GM06990 (cell line): ENCODE measurements around the gene PEX6.

ENCODE experiments used
- DNase-seq: peaks from one replicate; pipeline ENCODE4 v3.0.0-alpha.2; 2011; ENCODE audit not compliant: insufficient read length; ENCODE audit errors: extremely low read depth
- H3K27me3 ChIP-seq: replicated peaks from 2 replicates; pipeline ENCODE4 v1.6.0; 2011; ENCODE audit warnings: low read length; ENCODE audit not compliant: control insufficient read depth, insufficient read depth
- H3K36me3 ChIP-seq: 2 replicates; pipeline ENCODE4 v1.5.1; 2011; ENCODE audit warnings: low read length; ENCODE audit not compliant: control insufficient read depth, insufficient read depth
- H3K4me3 ChIP-seq: replicated peaks from 2 replicates; pipeline ENCODE4 v1.5.1; 2011; ENCODE audit warnings: low read depth, mild to moderate bottlenecking, control low read depth, low read length
- TF ChIP-seq, protein P1 (sequence below): IDR thresholded peaks from 2 replicates; pipeline ENCODE4 v1.5.1; 2011; ENCODE audit warnings: low read length, control low read depth, mild to moderate bottlenecking, inconsistent platforms; ENCODE audit not compliant: insufficient read depth, poor library complexity, severe bottlenecking

Gene PEX6

DNA sequence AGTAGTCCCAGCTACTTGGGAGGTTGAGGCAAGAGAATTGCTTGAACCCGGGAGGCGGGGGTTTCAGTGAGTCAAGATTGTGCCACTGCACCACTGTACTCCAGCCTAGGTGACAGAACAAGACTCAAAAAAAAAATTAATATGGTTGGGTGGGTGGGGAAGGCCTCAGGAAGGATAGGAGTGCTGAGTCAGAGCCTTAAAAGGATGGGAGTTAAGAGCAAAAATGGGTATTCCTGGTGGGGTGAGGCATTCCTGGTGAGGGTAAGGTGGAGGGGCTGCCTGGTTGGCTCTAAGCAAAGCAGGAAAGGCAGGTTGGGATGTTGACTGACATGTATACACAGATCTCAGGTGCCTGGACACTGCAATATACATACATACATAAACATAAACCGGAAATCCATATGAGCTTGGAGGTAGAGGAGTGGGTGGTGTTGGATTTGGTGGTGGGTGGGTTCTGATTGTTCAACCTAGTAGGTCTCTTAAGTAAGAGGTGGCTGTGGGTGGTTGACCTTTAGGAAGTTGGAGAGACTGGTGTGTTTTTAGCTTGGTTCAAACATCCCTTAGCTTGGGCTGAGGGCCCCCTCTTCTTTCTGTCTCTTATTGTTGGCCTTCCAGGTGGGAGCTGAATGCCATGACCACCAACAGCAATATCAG is 41.2 kb upstream of the PEX6 start:
- Histone ChIP-seq H3K36me3 (peaks cover 15% of the 10 kb centered on the region), H3K4me3 (no peak overlapping the region), H3K27me3 (no peaks in the 10 kb centered on the region)
- TF ChIP-seq, protein P1, sequence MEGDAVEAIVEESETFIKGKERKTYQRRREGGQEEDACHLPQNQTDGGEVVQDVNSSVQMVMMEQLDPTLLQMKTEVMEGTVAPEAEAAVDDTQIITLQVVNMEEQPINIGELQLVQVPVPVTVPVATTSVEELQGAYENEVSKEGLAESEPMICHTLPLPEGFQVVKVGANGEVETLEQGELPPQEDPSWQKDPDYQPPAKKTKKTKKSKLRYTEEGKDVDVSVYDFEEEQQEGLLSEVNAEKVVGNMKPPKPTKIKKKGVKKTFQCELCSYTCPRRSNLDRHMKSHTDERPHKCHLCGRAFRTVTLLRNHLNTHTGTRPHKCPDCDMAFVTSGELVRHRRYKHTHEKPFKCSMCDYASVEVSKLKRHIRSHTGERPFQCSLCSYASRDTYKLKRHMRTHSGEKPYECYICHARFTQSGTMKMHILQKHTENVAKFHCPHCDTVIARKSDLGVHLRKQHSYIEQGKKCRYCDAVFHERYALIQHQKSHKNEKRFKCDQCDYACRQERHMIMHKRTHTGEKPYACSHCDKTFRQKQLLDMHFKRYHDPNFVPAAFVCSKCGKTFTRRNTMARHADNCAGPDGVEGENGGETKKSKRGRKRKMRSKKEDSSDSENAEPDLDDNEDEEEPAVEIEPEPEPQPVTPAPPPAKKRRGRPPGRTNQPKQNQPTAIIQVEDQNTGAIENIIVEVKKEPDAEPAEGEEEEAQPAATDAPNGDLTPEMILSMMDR = no peak
- DNase-seq = no peak

- Histone ChIP-seq H3K4me3 (no peak overlapping the region), H3K36me3 (peaks cover 11% of the 10 kb centered on the region), H3K27me3 (no peaks in the 10 kb centered on the region)
- TF ChIP-seq, protein P1 = no peak
- DNase-seq = no peak
Measured at GRCh38 chr6:43019152-43019551, 40.2 kb upstream of the PEX6 start.

- no peak overlapping the region for H3K4me3 ChIP-seq
- peaks cover 14% of the 10 kb centered on the region for H3K36me3 ChIP-seq
- TF ChIP-seq, protein P1 = no peak
Measured at GRCh38 chr6:43016943-43017334, 38.0 kb upstream of the PEX6 start.

DNA sequence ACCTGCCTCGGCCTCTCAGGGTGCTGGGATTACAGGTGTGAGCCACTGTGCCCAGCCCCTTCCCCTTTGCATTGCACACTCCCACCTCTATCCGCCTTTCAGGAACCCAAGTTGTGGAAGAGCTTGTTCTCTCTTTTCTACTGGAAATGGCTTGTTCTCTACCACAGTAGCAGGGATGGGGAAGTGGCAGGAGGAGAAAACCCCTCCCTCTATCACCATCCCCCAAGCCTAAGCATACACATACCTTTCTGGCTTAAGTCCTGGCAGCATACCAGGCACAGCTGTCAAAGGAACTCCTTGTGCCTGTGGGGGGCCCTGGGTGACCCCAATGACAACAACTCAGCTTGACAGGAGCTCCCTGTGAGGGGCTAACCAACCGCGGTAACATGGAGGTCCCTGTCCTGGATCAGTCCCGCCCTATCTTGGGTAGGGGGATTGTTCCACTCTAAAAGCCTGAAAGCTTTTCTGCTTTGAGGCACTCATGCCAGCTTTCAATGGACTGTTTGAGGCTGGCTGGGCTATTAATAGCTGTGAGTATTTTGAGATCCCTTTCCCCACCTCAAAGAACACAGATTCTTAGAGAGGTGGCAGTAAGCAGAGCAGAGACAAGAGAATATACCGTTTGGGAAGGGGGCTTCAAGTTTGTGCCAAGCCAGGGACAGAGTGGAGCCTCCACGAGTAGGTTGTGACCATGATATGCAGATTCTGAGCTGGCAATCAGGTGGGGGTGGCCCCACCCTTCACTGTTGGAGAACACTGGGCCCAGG is 37.4 kb upstream of the PEX6 start:
- H3K36me3 ChIP-seq = peaks cover 18% of the 10 kb centered on the region
- H3K4me3 ChIP-seq = no peak overlapping the region
- H3K27me3 ChIP-seq = no peaks in the 10 kb centered on the region
- DNase-seq = no peak
- TF ChIP-seq, protein P1 = no peak

More at GRCh38 chr6:43016943-43017334, 38.0 kb upstream of the PEX6 start:
- H3K27me3 ChIP-seq = no peaks in the 10 kb centered on the region
- no peak for DNase-seq

DNA sequence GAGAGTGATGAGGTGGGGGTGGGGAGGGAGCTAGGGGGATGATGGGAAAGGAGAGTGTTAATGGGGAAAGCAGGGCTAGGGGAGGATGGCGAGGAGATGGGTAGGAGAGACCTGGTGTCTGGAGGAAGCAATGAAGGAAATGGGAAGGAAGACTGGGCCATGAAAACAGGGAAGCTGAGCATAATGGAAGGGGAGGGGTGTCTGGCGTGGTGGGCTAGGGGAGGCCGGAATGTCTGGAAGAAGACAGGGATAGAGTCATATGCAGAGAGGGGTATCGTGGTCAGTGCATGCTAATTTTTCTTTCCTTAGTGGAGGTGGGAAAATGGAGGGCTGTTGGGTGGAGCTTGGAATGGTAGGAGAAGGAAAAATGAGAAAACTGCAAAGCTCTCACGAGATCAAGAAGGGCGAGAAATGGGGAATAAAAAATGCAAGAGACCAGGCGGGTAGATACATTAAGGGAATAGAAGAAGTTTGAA is 35.5 kb upstream of the PEX6 start:
- TF ChIP-seq, protein P1 = no peak
- no peaks in the 10 kb centered on the region for H3K27me3 ChIP-seq
- DNase-seq = no peak
- peak overlapping the region; percentile 65 for H3K4me3 ChIP-seq
- H3K36me3 ChIP-seq = peaks cover 26% of the 10 kb centered on the region
